Stimulated activated CD4-positive, alpha-beta T cell treated with anti-CD3 and anti-CD28 coated beads, TNF-alpha, amount 100 ng/mL, for 48 hours (primary cell): ENCODE results near the gene CSF1R.
A peak's percentile ranks its signal among the peaks of the same experiment; 100 is the strongest.

Source experiments
- DNase-seq, 3 donors: peaks; one replicate each; pipeline ENCODE4 v3.0.0-alpha.2; 2020; ENCODE audit warnings: low read depth in 3 of 3

The CSF1R gene

DNA sequence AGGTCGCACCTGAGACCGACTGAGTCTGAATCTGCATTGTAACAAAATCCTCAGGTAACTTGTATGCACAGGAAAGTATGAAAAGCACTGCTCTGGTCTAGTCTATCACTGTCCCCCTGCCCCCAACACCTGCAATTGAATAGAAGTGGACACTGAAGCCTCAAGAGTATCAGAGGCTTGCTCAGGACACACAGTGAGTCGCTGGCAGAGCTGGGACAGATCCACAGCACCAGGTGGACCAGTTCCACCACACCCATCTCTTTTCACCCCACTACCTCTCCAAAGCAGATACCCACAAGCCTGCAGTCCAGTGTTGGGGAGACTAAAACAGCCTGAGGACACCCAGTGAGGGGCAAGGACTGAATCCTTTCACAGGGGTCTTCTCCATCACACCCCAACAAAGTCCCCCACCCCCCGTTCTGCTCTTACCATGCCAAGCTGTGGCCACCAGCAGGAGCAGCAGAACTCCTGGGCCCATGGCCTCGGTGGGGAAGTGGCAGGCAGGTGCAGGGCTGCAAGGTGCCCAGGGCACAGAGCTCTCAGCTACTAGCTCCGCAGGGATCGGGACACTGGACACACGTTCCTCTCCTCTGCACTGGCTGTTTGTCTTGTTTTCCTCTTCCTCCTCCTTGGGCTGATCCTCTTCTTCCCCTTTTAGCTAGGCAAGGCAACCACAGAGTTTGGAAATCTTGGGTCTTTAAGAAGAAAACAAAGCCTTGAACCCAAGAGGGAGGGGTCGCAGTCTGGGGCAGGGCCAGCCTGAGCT, at the start of gene CSF1R:
CSF1R (minus strand) TSS at position 605 of the 766 bp plus-strand sequence; CDS start at position 478, 127 bp downstream.
- no peak for DNase-seq

DNA sequence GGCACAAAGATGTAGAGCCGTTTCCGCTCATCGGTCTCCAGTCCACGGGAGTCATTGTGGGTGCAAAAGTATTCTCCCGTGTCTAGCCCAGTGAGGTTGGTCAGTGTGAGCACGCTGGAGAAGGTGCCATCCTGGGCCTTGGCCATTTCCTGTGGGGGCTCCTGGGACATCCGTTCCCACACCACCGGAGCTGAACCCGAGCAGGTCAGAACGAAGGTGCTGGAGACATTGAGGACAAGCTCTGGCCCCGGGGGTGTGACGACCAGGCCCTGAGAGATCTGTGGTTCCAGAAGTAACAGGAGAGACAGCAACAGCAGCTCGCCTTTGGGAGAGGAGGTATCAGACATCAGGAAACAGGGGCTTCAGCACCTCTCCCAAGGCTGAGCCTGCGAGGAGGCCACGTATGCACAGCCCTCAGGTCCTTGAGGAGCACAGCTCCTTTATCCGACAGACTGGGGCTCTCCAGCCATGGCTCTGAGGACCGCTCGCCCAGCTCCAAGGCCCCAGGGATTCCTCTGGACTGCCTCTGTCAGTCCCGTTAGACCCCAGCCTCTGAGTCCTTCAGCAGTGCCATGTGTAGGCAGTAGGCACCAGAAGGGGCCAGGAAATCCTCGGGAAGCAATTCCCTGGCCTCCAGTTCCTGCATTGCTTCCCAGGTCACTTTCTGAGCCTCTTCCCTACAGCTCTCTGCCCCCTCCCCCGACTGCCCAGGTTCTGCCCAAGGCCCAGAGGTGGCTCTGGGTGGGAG, 49.4 kb upstream of the CSF1R start:
- no peak for DNase-seq

DNA sequence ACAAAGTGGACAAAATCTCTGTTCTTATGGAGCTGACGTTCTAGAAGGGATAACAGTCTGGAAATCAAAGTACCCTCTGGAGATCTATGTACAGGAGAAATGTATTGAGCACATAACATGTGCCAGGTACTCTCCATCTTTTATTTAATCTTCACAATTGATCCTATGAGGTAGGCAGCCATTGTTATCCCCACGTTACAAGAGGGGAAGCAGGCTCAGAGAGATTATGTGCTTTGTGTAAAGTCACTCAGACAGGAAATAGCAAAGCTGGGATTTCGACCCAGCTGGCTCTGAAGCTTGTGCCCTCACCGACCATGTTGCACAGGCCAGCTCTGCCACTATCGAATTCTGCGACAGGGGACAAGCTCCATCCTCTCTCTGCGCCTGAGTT, 47.8 kb upstream of the CSF1R start:
- no peak for DNase-seq

DNA sequence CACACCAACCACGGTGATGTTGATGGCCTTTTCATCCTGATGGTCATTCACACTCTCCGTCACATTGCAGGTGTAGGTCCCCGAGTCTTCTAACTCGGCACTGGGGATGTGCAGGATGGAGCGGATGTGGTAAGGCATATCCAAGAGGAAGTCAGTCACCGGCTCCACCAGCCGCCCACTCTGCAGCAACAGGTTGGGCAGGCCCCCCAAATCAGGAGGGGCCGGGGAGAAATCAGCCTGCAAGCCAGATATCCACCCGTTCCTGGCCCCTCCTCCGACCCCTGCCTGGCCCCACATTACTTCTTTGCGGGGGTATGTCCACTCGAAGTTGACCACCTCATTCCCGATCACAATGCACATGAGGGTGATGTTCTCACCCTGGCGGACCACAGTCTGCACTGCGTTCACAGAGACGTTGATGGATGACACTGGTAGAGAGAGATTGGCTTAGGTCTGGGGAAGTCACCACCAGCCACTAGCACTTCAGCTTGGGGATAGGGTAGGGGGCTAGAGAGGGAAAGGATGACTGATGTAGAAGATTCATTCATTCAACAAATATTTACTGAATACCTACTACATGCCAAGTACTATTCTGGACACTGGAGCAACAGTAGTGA, 47.3 kb upstream of the CSF1R start:
- no peak for DNase-seq

DNA sequence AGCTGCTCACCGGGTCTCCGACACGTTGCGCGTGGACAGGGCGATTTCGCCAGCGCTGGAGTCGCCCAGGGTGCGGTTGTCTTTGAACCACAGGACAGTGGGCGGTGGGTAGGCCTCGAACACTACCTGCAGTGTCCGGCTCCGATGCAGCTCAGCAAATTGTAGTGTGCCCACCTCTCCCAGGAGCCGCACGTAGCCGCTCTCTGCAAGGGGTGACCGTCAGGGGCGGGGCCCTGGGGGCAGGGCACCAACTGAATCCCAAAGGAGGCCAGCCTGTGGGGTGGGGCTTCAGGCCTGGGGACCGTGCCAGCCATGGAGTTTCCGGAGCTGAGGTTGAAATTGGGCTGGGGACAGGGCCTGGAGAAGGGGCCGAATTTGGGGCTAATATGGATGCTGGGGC, 46.4 kb upstream of the CSF1R start:
- DNase-seq = no peak

DNA sequence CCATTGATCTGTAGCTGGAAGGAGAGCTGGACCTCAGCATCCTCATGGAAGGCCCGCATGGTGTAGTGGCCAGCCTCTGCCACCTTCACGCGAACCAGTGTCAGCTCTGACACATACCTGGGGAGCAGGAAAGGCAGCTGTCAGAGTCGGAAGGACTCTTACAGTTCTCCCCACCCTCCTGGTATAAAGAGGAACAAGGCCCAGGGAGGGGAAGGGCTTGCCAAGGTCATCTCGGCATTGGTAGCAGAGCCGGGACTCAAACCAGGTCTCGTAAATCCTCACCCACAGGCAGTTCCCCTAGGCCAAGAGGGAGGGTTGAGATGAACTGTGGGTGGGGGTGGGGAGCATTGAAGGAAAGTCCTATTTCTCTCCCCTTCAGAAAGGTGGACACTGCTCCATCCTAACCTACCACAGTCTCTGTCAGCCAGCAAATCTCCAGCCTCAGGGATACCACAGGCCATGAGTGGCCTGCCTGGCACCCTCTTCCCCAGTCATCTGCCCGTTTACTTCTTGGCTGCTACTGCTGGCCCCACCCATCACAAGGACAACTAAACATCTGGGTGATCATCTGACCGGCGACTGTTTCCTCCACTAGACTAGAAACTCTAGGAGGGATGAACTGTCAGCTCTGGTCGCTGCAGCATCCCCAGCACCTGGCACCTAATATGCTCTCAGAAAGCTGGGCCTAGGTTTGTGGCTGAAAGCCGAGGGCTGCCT, 45.8 kb upstream of the CSF1R start:
- DNase-seq = no peak

DNA sequence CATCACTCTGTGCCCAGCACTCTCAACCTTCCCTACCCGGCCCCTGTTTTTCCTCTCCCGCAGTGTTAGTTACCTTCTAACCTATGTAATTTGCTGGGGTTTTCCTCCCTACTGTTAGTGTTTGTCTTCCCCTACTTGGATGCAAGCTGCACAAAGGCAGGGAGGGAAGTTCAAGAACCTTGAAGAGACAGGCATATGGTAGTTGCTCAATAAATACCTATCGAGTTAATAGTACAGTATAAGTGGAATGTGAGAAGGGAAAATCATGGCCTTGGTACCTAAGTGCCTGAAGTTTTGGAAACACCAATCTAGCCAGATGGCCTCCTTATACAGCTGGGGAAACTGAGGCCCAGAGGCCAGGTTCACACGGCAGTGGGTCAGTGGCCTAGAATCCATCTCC, 45.1 kb upstream of the CSF1R start:
- no peak for DNase-seq

DNA sequence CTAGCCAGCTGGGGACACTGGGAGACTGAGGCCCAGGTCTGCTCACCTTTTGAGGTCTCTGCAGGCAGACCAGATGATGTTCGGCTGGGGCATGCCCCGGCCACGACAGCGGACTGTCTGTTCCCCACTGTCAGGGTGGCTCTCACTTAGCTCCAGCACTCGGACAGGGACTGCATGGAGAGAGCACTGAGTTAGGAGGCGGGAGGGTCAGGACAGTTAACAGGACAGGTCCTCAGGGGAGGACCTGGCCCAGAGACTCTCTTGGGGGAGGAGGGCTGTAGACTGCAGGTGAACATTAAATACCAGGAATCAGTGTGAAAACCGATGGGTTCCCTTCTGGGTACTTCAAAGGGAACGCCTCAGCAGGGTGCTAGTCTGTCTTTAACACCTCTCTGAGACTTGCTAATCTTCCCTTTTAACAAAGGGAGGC, 44.2 kb upstream of the CSF1R start:
- DNase-seq = no peak

DNA sequence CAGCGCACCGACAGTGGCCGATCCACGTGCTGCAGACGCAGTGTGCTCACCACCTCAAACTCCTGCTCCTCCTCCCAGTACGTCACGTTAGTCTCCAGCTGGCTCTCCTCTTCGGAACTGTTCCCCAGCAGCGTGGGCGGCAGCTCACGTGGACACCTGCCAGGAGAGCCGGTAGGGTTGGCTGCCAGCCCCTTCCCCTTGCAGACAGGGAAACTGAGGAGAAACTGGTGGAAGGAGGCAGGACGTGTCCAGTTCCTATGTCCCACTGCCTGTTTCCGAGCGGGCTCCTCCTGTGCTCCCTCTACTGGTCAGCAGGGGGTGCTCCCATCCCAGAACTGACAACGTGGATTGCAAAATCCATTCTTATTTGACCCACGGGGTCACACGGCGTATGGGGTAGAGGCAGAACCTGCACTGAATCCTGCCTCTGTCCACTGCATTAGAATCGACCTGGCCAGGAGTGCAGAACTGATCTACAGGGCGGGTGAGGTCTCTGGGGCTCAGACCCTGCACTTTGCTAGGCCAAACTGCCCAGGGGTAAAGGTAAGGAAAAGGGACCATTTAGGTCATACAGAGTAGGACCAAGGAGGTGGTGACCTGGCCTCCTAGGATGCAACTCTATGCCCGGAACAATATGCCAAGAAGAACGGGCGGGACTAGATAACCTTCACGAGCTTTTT, 43.6 kb upstream of the CSF1R start:
- peak; percentile 18 to 49 (median 22) for DNase-seq

DNA sequence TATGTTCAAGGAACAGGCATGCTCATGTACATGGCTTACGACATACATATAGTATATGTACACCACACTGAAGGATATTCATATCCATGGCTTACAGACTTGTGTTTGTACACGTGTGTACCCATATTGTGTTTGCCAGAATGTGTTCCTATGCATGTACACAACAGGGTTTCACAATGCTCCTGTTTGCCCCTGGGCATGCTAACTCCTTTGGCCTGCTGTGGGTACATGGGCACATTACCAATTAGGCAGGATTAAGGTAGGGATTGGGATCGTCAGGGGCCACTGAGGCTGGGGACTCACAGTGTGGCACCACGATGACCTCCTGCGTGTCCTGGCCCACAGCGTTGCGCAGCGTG, 43.1 kb upstream of the CSF1R start:
- no peak for DNase-seq

DNA sequence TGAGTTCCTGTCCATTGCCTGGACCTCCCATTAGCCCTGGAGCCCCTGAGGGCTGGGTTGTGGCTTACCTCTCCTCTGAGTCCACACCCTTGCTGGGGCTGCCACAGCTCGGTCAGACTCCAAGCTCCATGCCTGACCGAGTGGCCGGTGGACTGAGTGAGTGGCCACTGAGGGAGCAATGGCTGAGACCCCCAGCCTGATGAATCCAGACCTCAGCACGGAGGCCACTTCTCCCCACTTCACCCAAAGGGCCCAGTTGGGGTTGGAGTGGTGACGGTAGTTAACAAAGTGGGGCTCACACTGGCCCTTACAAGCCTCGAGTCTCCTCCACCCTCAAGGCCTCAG, 40.5 kb upstream of the CSF1R start:
- DNase-seq = no peak

DNA sequence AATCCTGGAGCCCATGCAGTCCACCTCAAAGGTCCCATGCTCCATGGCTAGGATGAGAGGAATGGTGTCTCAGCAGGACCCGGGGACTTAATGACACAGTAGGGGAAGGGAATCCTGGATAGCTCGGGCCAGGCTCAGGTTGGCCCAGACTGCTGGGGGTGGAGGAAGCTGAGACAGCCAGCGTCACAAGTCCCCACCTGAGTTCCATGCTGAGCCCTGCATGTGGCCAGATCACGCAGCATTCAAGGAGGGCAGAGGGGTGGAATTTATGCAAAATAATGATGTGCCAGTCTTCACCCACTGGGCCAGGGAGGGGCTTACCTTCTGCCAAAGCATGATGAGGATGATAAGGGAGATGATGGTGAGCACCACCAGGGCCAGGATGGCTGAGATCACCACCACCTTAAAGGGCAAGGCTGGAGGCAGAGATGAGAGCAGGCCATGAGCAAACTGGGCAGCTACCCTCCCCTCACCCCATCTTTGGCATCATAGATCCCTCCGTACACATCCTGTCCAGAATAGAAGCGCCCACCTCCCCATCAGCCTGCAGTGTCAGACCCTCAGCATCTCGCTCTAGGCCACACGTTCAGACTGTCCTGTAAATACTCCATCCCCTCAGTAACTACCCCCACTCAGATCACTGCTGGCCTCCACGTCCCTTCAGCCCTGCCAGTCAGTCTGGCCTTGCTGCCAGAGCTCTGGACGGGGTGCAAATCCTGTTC, 40.0 kb upstream of the CSF1R start:
- no peak for DNase-seq

DNA sequence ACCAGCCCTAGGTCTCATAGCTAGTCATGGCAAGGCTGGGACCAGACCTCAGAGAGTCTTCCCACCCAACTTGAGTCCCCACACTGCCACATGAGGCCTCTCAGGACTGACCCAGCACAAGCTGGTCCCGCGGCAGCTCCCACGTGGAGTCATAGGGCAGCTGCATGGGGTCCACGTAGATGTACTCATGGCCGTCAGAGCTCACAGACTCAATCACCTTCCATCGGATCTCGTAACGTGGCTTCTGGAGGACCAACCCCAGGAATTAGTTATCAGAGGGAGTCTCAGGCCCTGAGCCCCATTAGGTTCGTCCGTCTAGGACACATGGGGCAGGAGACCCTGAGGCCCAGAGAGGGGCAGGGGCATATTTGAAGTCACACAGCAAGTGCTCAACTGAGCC, 39.0 kb upstream of the CSF1R start:
- no peak for DNase-seq

DNA sequence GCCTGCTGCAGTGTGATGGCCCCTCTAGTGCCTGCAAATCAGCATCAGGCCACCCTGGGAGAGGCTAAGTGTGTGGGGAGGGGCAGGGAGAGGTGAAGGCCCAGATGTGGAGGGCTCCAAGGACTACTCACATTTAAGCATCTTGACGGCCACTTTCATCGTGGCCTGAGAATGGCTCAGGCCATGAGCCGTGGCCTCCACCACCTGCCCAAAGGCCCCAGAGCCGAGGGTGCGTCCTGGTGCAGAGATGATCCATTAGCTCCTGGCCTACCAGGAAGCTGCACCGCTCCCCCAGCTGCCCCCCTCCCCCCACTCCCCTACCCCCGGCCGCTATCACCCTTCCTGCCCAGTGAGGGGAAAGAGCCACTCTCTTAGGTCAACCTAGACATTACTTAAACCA, 38.2 kb upstream of the CSF1R start:
- DNase-seq = no peak

DNA sequence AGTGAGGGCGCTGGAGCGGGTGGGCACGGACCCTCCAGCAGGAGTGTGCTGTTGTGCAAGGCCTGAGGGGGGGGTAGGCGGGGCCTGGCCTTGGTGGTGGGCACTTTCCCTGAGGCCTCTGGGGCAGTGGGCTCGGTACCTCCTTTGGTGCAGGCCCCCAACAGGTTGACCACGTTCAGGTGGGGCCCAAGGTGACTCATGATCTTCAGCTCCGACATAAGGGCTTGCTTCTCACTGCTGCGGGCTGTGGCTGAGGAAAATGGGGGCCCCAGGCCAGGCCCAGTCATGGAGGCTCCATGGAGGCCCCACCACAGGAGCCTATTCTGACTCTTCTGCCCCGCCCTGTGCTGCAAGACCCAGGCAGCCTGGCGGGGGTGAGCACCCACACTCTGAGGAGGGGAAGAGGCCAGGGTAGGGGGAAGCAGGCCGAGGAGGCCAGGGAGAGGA, 37.8 kb upstream of the CSF1R start:
- no peak for DNase-seq

DNA sequence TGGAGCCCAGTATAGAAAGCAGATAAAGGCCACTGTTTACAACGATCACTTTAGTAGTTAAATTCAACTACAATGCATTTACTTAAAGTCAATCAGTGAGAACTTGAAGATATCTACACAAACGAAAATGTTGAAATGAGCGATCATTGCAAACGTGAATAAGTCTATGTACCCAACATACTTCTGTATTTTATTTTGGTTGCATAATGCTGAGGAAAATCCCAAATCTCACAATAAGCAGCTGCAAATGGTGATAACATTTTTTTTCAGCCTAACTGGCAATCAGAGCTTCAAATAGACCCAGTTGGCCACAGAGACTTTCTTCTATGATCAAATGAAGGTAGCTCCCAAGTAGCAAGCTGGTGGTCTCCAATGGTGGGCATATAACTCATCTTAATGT, 37.2 kb upstream of the CSF1R start:
- no peak for DNase-seq

DNA sequence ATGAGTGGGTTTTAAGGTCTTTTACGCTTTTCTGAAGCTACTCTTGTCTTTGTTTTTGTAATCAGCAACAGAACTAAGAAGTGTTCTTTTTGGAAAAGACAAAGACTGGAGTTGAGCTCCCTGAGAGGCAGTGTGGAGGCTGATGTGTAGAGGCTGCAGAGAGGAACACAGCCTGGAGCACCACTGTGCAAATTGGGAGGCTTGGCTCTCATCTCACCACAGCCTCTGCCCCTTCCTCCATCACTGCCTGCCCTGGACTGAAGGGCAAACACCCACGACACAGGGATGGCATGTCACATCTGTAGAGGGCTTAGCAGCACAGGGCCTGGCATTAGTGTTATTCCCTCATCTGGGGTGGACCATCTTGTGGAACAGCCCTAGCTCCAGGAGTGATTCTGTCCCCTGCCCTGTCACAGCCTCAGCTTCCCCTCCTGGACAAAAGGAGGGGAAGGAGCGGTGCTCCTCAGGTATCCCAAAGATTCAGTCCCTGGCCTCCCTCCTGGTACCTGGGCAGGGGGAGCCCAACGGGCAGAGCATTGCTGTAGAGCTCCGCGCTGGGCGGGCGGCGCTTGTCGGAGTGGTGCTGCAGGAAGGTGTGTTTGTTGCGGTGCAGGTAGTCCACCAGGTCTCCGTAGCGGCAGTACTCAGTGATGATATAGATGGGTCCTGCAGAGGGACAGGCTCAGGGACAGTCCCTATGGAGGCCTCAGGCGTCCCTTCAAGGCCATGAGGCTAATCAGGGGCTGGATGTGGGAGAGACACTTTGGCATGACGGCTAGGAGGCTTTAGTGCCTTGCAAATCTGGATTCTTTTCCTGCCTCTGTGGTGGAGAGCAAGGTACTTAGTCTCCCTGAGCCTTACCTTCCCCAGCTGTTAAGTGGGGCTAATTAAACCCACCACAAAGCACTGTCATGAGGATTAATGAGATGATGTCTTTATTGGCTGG, 36.5 kb upstream of the CSF1R start:
- no peak for DNase-seq

DNA sequence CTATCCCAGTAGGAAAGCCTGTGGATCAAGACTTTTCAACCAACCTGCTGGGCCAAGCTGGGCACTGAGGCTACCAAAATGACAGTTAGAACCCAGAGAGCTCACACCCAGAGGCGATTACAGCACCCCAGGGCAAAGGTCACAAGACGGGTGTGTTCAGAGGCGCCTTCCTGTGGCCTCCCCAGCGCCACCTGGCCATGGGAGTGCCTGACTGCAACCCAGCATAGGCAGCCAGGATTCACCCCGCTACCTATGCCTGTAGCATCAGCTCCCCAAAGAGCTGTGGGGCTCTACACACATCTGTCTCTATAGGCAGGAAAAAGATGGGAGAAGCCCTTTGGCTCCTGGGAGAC, 35.8 kb upstream of the CSF1R start:
- peak in 2 of 3 donors; percentile 11 to 12 for DNase-seq

DNA sequence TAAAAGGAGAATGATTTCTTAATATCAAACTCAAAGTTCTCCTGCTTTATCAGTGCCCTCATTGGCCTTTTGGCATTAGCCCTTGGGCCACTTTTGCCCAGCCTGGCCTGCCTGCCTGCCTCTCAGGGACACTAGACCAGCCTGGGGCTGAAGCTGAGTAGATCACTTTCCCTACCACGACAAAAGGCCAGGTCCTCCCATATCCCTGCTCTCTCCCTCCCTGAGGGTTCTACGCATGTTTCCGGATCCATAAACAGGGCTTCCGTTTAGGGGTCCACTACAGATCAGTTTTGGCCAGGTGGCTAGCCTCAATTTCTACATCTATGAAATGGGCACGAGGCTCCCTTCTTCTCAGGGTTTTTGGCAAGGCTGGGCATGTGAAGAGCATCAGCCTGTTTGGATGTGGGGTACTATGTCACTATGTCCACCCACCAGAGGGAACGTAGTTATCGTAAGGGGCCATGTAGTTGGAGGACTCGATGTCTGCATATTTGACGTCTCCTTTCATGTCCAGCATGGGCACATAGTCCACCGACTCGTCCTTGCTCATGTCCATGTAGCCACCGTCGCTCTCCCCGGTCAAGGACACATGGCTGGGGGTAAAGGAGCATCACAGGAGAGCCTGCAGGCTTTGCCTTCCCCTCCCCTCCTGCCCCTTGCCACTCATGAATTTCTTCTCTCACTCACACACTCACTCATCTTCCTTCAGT, 35.2 kb upstream of the CSF1R start:
- DNase-seq = no peak
